GM19324 (cell line): ENCODE measurements around the gene SIRT2.
"Not testable (repeated sequence)": the region's sequence is repeated elsewhere in the genome, so short reads cannot be mapped to it uniquely, and the experiment has no call there.

Source experiments
- ATAC-seq: cut with Tn5 transposase; IDR thresholded peaks from one replicate; pipeline ENCODE4 v1.9.1; 2021; ENCODE audit warnings: mild to moderate bottlenecking, moderate library complexity; ENCODE audit not compliant: unreplicated experiment, low FRiP score

SIRT2 gene

DNA sequence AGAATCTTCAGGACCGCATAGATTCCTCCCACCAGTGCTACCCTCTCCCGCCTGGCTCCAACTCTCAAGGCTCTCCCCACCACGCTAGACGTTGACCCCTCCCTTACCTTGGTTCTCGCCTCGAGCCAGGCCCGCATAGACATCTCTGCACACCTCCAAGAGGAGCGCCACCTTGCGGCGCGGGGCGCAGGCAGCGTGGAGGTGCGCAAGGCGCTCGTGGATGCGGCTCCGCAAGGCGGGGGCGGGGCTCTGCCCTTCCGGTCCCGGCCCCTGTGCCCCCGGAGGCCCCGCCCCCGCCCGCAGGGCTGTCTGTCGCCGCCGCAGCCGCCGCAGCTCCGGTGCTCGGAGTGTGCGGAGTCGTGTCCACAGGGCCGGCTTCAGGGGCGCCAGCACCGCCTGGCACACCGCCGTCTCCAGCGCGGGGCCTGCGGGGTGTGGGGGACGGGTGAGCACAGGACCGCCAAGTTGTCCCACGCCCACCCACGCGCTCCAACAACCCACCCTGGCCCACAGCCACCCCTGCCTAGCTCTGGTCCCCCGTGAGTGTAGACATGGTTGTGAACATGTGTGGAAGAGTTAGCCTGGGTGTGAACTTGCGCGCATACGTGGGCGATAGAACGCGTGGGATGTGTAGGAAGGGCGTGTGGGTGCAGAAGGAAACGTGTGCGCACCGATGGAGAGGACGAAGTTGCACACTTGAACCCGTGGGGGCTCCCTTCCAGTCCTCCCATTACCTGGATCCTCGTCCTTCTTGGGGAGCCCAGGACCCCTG lies 29.4 kb downstream of the SIRT2 start:
- peak; percentile 62 for ATAC-seq

DNA sequence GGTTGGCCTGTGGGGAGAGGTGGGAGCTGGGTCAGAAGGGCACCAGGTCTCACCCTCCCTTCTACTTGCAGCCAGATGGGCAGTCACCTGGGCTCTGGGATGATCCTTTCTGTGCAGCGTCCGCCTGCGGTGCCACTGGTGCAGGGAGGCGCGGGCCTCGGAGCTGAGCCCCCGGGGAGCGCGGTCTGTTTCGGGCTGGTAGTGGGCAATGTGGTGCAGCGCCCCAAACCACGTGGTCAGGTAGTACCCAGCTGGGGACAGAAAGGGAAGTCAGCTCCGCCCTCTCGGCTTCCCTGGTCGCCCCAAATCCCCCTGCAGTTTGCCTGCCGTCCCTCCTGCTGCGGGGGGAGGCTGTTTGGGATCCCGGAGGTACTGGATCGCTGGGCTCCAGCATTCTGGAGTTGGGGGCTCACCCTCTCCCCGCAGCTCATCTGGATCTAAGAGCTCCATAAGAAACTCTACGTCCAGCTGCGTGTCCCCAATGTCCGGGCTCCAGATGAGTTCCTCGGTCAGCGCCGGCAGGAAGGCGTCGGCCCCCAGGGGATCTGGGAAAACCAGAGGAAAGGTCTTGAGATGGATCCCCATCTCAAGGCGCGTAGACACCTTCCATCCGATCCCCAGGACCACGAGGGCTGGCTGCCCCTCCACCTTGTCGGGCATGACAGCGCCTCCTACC lies 30.1 kb downstream of the SIRT2 start:
- ATAC-seq = peak; percentile 15

DNA sequence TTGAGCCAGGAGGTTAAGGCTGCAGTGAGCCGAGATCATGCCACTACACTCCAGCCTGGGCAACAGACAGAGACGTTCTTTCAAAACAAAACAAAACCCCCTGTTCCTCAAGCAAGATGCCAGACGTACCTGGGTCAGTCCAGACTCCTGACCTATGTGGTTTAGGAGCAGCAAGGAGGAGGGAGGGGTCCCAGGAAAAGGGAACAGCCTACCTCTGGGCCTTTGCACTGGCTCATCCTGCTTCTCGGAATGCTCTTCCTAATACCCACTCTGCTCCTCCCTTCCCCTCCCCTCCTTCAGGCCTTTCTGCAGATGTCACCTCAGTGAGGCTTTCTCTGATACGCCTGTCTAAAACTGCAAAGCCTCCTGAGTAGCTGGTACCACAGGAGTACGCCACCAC lies 30.9 kb downstream of the SIRT2 start:
- ATAC-seq = no peak

DNA sequence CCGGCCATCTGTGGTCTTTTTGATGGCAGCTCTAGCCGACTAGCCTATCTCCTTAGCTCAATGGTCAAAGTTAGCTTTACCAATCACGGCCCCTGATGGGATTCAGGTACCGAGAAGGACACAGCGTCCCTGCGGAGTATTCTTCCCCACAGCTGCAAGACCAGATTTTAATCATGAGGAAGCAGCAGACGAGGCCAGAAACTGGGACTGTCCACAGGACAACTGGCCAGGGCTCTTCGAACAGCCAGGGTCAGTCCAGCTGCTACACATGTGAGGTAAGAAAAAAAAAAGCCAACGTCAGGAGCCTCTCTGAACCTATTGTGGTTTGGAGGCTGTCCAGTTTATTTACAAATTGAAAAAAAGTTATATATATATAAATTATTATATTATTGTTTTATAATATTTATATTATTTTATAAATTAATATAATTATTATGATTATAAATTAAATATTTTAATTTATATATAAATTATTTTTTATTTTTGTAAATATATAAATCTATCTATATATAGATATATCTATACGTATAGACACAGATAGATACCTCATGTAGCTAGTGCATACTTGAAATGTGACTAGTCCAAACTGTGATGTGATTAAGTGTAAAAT lies 32.1 kb downstream of the SIRT2 start:
- ATAC-seq = no peak

DNA sequence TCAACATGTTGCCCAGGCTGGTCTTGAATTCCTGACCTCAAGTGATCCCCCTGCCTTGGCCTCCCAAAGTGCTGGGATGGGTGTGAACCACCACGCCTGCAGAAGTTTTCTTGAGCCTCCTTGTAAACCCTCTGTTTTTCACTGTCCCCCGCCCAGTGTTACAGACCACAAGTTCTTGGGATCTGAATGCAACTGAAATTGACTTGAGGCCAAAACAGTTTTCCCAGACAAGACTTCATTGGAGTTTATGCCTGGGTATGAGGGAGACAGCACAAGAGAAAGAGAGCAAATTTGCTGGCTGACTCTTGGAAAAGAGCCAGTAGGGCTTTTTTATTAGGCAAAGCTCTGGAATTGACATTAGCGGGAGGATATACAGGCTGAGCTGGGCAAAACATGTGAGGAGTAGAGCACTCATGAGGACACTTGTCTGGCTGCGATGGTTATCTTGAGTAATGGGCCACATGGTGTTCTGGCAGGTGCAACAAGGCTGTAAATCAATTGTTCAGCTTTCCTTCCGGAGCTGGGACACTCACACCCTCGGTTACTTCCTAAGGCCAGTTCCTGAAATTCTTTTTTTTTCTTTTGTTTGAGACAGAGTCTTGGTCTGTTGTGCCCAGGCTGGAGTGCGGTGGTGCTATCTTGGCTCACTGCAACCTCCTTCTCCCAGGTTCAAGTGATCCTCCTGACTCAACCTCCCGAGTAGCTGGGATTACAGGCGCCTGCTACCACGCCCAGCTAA lies 36.9 kb downstream of the SIRT2 start:
- ATAC-seq = no peak

DNA sequence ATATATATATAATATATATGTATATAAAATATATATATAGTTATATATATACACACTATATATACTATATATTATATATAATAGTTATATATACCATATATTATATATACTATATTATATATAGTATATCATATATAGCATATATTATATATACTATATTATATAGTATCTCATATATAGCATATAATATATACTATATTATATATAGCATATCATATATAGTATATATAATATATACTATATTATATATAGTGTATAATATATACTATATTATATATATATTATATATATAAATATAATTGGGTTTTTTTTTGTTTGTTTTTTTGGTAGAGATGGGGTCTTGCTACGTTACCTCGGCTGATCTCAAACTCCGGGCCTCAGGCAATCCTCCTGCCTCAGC lies 38.0 kb downstream of the SIRT2 start:
- no peak for ATAC-seq

DNA sequence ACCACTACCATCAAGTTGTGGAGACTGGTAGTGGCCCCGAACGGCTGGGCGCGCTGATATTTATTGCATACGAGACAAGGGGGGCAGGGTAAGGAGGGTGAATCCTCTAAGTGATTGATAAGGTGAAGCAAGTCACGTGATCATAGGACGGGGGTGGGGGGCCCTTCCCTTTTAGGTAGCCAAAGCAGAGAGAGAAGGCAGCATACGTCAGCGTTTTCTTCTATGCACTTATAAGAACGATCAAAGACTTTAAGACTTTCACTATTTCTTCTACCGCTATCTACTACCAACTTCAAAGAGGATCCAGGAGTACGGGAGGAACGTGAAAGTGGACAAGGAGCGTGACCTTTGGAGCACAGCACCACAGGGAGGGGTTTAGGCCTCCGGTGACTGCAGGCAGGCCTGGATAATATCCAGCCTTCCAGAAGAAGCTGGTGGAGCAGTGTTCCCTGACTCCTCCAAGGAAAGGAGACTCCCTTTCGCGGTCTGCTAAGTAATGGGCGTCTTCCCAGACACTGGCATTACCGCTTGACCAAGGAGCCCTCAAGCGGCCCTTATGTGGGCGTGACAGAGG lies 39.7 kb downstream of the SIRT2 start:
- not testable (repeated sequence) for ATAC-seq

DNA sequence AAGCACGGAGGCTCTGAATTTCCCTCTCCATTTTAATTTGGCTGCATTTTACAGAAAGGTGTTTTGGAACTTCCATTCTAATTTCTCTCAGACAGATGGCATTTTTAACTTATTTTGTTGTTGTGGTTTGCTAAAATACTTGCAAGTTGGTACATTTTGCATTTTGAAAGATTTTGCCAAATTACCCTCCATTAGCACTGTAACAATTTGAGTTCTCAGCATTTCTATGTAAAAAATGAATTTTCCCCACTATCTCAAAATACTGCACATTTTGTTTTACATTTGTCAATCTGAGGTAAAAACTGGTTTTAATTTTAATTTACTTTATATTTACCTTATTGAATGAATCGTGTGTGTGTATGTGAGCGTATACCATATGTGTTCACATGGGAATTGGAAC lies 42.6 kb downstream of the SIRT2 start:
- ATAC-seq = no peak

DNA sequence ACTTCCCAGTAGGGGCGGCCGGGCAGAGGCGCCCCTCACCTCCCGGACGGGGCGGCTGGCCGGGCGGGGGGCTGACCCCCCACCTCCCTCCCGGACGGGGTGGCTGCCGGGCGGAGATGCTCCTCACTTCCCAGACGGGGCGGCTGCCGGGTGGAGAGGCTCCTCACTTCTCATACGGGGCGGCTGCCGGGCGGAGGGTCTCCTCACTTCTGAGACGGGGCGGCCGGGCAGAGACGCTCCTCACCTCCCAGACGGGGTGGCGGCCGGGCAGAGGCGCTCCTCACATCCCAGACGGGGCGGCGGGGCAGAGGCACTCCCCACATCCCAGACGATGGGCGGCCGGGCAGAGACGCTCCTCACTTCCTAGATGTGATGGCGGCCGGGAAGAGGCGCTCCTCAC lies 43.7 kb downstream of the SIRT2 start:
- not testable (repeated sequence) for ATAC-seq

DNA sequence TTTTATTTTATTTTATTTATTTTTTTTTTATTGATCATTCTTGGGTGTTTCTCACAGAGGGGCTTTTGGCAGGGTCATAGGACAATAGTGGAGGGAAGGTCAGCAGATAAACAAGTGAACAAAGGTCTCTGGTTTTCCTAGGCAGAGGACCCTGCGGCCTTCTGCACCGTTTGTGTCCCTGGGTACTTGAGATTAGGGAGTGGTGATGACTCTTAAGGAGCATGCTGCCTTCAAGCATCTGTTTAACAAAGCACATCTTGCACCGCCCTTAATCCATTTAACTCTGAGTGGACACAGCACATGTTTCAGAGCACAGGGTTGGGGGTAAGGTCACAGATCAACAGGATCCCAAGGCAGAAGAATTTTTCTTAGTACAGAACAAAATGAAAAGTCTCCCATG lies 44.5 kb downstream of the SIRT2 start:
- ATAC-seq = not testable (repeated sequence)

DNA sequence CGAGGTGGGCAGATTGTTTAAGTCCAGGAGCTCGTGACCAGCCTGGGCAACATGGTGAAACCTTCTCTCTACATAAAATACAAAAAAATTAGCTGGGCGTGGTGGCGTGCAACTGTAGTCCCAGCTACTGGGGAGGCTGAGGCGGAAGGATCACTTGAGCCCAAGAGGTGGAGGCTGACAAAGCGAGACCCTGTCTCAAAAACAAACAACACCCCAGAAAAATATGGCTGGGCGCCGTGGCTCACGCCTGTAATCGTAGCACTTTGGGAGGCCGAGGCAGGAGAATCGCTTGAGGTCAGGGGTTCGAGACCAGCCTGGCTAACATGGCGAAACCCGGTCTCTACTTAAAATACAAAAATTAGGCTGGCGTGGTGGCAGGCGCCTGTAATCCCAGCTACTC lies 46.2 kb downstream of the SIRT2 start:
- ATAC-seq = no peak

DNA sequence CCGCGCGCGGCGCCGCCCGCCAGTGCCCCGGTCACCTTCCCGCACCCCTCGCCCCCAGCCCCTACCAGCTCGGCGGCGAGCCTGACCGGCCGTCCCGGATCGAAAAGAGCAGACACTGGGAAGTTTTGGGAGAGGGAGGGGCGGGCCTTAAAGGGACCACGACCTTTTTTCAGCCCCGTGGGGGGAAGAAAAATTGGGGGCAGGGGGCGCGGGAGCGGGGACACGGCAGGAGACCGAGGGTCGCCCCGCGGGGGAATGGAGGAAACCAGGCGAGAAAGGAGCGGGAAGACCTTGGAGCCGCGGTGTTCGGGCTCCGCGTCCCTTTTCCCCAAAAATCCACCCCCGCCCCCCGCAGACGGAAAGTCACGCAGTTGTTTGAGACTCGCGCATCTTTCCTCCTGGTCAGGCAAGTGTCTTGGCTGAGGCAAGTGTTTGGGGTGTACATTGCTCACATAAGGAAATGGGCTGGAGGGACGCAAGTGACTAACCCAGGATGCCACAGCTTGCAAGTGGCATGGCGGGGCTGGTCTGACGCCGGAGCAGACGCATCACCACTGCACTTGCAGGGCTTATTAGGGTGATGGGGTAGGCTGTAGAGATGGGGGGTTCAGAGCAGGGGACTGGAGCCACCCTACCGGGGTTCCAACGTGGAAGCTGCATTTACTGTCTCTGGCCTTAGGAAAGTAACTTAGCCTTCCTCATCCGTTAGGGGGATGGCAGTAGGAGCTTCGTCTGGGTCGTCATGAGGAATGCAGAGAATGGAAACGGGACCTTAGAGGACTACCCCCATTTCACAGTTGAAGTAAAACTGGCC lies 47.0 kb downstream of the SIRT2 start:
- no peak for ATAC-seq

DNA sequence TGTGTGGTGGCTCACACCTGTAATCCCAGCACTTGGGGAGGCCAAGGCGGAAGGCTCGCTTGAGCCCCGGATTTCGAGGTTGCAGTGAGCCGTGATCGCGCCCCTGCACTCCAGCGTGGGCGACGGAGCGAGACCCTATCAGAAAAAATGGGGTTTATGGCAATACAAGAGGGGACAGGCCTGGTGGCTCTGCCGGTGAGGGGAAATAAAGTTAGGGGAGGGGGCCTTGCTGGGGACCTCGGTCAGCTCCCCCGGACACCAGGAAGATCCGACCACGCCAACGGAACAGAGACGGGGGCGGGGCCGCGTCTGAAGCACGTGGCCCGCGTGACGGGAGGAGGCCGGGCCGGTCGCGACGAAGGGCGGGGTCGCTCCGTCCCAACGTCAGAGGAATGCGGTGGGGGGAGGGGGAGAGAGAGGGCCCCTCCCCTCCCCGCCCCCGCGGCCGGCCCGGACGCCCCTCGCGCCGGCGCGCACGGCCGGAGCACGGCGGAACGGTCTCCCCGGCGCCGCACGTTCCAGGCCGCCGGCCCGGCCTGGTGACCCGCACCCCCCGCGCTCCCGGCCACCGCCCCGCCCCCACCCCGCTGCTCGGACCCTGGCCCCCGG lies 47.7 kb downstream of the SIRT2 start:
- ATAC-seq = peak; percentile 17

DNA sequence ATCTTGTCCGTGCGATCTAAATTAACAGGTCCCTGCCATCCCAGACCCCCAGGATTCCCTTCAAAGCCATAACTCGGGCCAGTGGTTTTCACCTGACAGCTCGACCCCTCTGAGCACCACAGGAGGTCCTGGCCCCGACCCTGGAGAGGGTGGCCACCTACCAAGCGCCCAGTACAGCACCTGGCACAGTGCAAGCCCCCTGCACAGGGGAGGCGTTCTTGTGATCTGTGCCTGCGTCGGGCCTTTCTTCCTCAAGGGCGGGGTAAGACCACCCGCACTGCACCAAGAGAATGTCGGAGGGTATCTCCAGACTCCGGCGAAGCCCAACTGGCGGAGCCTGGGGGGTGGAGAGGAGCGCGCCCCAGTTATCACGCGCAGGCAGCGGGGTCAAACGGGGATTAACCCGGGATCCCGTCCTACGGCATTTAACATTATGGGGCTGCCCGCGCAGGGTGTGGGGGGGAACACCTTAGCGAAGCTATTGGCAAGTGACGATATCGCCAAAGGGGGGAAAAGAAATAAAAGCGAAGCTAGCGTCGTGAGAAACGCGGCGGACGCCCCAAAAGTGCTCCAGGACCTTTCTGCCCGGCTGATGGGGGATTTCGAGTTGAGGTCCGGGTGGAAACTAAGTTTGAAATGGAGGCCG lies 48.3 kb downstream of the SIRT2 start:
- no peak for ATAC-seq

DNA sequence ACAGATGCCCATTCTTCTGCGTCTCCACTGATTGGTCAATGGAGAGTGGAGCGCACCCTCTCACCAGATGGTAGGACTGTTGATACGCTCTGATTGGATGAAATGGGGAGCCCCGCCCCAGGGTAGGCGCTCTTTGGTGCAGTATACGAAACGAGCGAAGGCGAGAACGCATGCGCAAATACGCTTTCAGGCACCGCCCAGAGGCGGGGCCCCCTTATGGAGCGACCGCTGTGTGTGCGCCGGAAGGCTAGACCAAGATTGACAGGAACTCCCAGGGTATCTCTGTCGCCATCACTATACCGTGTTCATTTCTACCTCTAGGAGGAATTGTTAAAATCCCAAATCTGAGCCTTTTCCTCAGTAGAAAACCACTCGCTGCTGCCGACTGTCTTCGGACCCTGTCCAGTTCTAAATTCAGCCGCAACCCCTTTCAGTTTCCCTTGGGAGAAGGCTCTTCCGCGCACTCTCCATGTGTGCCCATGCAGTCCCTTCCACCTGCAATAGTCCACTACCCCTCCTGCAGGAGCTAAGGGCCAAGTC lies 48.9 kb downstream of the SIRT2 start:
- ATAC-seq = peak; percentile 67

DNA sequence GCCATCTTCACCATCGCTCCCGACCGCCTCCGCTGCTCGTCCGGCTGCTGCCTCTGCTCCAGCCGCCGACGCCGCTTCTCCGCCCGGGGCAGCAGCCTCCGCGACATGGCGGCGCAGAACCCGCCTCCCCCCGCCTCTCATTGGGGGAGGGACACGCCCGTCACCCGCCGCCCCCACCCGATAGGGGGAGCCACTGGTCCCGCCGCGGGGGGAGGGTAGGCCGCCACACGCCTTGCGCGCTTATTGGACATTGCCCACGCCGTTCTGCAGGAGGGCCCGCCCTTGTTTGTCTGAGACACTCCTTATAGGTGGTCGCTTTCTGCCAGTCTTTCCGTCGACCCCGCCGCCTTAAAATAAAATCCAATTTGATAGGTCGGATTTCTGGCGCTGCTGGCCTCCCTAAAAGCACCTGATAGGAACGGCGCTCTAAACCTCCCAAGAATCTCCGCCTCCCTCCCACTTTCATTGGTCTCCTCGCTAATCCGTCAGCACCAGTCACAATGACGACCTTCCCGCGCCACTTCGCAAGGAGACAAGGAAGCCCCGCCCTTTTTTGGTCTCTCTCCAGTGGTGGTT lies 49.5 kb downstream of the SIRT2 start, which contains the start of gene HNRNPL:
HNRNPL (minus strand) TSS at position 127 of the 576 bp plus-strand sequence; CDS start at position 107, 20 bp downstream.
- peak; percentile 69 for ATAC-seq

DNA sequence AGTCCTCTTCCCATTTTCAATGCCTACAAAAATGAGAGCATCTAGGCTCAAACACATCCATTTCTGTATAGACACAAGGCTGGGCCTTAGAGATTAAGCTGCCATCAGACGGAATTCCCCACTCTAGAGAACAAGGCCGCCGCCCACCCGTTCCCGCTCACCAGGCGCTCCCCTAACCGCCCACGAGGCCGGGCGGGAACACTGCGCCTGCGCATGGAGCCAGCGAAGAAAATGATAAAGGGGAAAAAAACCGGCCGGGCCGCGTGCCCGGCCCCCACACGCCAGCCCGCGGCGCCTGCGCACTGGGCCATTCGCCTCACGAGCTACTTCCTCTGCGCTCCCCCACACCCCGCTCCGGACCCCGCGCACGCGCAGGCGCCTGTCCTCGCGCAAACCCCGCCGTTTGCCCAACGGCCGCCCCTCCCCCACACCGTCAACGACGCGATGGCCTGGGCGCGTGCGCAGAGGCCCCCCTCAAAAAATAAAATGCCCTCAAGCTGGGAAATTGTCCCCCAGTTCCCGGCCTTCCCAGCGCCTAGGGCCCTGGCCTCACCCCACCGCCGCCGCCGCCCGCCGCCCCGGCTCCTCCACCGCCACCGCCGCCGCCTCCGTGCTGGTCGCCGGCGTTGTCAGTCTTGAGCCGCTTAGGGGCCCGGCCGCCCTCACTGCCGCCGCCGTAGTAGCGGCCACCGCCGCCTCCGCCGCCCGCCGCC lies 50.1 kb downstream of the SIRT2 start:
- peak; percentile 35 for ATAC-seq
